HG03354 (cell line): ENCODE results near the gene MTG2.

Source experiments
- ATAC-seq: cut with Tn5 transposase; IDR thresholded peaks from one replicate; pipeline ENCODE4 v1.9.1; 2021; ENCODE audit warnings: mild to moderate bottlenecking; ENCODE audit not compliant: unreplicated experiment, poor library complexity, severe bottlenecking

The MTG2 gene

GRCh38 chr20:62160253-62160652 lies 22.6 kb upstream of the MTG2 start:
- no peak for ATAC-seq

GRCh38 chr20:62160876-62161275 lies 22.0 kb upstream of the MTG2 start:
- ATAC-seq = no peak

DNA sequence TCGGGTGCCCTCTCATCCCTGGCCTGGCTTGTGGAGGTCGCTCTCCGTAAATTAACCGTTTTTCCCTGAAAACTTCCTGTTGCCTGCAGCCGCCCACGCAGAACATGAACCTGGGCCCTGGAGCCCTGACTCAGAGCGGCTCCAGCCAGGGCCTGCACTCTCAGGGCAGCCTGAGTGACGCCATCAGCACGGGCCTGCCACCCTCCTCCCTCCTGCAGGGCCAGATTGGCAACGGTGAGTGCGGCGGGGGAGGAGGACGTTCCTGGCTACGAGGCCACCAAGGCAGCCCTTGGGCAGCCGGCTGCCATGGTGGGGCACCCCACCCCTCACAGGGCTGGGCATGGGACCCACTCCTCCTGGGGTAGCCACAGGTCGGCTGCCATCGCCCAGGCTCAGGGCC lies 21.5 kb upstream of the MTG2 start:
- no peak for ATAC-seq

DNA sequence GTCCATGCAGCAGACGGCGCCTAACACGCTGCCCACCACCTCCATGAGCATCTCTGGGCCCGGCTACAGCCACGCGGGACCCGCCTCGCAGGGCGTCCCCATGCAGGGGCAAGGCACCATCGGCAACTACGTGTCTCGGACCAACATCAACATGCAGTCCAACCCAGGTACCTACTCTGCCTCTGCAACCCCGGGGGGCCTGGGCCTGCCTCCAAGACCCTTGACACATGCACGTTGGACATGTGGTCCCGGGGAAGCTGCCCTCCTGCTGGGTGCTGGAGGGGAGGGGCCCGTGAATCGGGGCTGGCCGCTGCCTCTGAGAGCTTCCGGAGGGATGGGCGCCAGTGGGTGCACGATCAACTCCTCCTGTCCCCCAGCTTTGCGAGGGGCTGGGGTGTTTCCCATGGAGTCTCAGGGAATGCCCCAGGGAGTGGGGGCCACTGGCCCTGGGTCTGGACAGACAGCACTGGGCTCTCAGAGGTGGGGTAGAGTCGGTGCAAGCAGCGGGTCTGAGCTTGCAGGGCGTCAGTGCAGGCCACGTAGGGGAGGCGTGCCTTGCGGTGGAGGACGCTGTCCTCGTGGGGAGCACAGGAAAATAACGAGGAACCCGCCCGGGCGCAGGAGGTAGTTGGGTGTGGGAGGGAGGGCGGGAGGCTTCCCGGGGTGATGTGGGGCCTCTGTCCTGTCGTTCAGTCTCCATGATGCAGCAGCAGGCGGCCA lies 19.9 kb upstream of the MTG2 start:
- no peak for ATAC-seq

- ATAC-seq = no peak
Observed at GRCh38 chr20:62163485-62163865, 19.4 kb upstream of the MTG2 start.

- ATAC-seq = no peak
Observed at GRCh38 chr20:62163986-62164762, 18.7 kb upstream of the MTG2 start.

GRCh38 chr20:62164879-62165761 lies 17.7 kb upstream of the MTG2 start:
- no peak for ATAC-seq

GRCh38 chr20:62165762-62166399 lies 16.9 kb upstream of the MTG2 start:
- no peak for ATAC-seq

GRCh38 chr20:62167474-62167873 lies 15.4 kb upstream of the MTG2 start:
- no peak for ATAC-seq

- ATAC-seq = no peak
Observed at GRCh38 chr20:62168061-62168460, 14.8 kb upstream of the MTG2 start.

GRCh38 chr20:62168890-62169435 lies 13.9 kb upstream of the MTG2 start:
- ATAC-seq = no peak

GRCh38 chr20:62170536-62170935 lies 12.3 kb upstream of the MTG2 start:
- ATAC-seq = no peak

DNA sequence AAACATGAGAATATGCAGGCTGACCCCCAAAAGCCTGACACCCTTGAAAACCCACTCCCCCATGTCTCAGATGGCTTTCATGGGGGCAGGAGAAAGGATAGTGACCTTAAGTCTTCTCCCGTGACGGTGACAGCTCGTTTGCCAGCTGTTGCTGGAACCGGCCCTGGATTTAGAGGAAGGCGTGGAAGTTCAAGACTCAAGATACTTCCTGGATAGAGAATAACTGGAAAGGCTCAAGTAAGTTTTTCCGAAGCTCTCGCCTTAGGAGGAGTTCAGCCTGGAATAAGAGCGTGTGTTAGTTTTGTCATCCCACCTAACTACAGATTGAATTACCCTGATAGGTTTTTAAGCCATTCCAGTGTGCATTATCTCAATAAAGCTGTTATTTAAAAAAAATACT lies 11.6 kb upstream of the MTG2 start:
- ATAC-seq = no peak

DNA sequence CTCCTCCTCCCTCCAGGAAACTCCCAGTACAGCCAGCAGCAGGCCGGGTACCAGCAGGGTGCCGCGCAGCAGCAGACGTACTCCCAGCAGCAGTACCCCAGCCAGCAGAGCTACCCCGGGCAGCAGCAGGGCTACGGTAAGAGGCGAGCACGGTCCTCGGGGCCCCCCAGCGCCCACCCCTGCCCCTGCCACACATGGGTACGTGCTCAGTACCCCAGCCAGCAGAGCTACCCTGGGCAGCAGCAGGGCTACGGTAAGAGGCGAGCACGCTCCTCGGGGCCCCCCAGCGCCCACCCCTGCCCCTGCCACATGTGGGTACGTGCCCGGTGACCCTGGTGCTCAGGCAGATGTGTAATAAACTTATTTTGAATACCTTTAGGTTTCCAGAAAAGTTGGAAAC lies 10.2 kb upstream of the MTG2 start:
- ATAC-seq = no peak

DNA sequence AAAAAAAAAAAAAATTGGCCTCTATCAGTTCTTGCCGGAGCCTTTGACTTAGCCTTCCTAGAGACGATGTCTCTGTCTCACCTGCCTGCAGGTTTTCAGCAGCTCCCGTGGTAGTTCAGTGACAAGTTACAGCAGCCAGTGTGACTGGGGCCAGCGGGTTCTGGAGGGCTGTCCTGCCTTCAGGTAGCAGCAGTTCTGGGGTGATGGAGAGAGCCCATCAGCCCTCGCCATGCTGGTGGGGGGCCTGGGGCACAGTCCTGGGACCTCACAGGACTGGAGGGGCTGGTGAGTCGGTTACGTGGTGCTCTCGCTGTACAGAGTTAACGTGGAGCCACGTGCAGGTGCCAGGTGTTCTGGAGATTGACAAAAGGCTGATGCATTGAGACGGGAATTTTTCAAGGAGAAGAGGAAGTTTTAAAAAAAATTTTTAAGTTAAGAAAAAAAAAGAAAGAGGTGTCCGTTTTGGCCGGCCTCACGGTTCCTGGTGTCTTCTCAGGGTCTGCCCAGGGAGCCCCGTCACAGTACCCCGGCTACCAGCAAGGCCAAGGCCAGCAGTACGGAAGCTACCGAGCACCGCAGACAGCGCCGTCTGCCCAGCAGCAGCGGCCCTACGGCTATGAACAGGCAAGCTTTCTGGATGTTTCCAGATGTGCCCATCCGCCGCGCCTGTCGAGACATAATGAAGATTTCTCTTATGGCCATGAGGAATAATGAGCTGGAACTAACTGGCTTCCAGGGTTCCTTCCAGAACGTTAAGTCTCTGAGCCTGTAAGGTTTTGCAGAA lies 8.6 kb upstream of the MTG2 start:
- ATAC-seq = no peak

- no peak for ATAC-seq
Observed at GRCh38 chr20:62174870-62175624, 7.8 kb upstream of the MTG2 start.

DNA sequence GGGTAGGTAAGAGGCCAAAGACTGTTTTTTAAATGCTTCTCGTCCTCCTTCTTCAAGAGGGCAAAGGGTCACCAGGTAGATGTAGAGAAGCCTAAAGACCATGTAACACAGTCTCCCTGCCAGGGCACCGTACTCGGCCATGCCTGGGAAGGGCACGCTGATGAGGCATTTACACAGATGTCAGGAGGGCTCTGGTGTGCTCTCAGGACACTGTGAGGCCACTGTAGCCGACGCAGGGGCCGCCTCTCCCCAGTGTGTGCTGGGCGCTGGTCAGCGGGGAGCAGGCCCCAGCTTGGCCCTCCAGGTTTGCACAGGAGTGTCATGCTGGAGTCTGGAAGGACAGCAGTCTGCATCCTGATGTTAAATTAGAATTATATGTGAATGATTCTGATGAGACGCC lies 7.1 kb upstream of the MTG2 start:
- ATAC-seq = no peak

DNA sequence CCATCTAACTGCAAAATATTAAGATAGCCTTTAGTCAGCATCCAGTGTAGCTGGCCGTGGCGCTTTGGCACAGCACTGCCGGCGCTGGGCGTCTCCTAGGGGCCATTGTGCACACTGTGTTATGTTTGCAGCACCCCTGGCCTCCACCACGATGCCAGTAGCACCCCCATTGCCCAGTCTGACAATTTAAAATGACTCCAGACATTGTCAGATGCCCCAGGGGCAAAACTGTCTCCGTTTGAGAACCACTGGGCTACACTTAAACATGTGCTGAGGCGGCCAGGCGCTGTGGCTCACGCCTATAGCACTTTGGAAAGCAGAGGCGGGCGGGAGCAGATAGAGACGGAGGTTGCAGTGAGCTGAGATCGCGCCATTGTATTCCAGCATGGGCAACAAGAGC lies 6.0 kb upstream of the MTG2 start:
- ATAC-seq = no peak
